ENCODE measurements around the gene DDR2. TPM values are rescaled to one million over a fixed set of nuclear protein-coding genes. Genes with fewer than 3 reads are reported as not detected.

DDR2 gene
- total and polyA plus RNA-seq, 2 of the 4 experiments (the other 2 are of a cell fraction), result 66.1 to 245 TPM

GRCh38 chr1:162688931-162689330 lies 56.7 kb downstream of the DDR2 start:
- WGBS, 2 experiments (ENCODE audit: extremely low coverage in 2 of 2, insufficient read length in 1 of 2), result 98% methylated on average over 4 of the region's 5 CpGs; no CpG with 5 or more reads in 1 of the 2 experiments
- Histone ChIP-seq H3K23ac (ENCODE audit: low read depth, low read length) (peak overlapping the region; percentile 60; the same call in 1 of the 2 replicates), H2AFZ (replicated peaks; ENCODE audit: low read length, poor library complexity) (no peak overlapping the region), H3K56ac (ENCODE audit: extremely low read depth, insufficient read depth, low read length) (no peak overlapping the region), H3K9ac (ENCODE audit: low read depth, low read length) (no peak overlapping the region), H3K9me1 (ENCODE audit: insufficient read depth, low read length) (peaks cover 35% of the 10 kb centered on the region), H2BK20ac (ENCODE audit: low read depth, low read length) (peak overlapping the region; percentile 37; the same call in 1 of the 2 replicates), H2AK9ac (replicated peaks; ENCODE audit: low read depth, low read length, poor library complexity) (no peak overlapping the region), H4K5ac (ENCODE audit: low read depth, low read length) (no peak overlapping the region), H3K18ac (ENCODE audit: low read depth, low read length) (no peak overlapping the region), H4K20me1 (ENCODE audit: insufficient read depth, low read length) (peaks cover 76% of the 10 kb centered on the region), H3K27me3 (ENCODE audit: control insufficient read depth, insufficient read depth, low read length) (no peaks in the 10 kb centered on the region), H3K4ac (ENCODE audit: low read depth, low read length) (peak overlapping the region; percentile 26; the same call in 1 of the 2 replicates), H3K27ac (ENCODE audit: insufficient read depth, low read length) (no peak overlapping the region), H2AK5ac (ENCODE audit: low read depth, low read length) (0 out of 2 replicates have a peak overlapping the region, but pooled peaks have one; percentile 41), H2BK15ac (ENCODE audit: low read depth, low read length) (peak overlapping the region; percentile 19; the same call in 1 of the 3 replicates), H2BK5ac (ENCODE audit: low read depth, low read length, poor library complexity, severe bottlenecking) (no peak overlapping the region), H4K91ac (ENCODE audit: insufficient read depth, low read depth, low read length) (no peak overlapping the region), H3K36me3 (ENCODE audit: control insufficient read depth, insufficient read depth, low read length) (peaks cover 6% of the 10 kb centered on the region), H3K9me3 (ENCODE audit: control insufficient read depth, insufficient read depth, low read length) (no peaks in the 10 kb centered on the region), H3K4me2 (ENCODE audit: low read depth, low read length) (no peak overlapping the region), H3K4me3 (ENCODE audit: insufficient read depth, low read depth, low read length) (no peak overlapping the region), H3K14ac (replicated peaks; ENCODE audit: low read depth, low read length) (peak overlapping the region; percentile 71), H4K8ac (ENCODE audit: low read depth in 2 of 2, low read length in 2 of 2) (no peak overlapping the region), H3K79me1 (ENCODE audit: low read depth in 1 of 2, low read length in 2 of 2) (peaks cover 47 to 86% of the 10 kb centered on the region in 2 experiments), H2BK120ac (ENCODE audit: low read depth, low read length) (no peak overlapping the region; the same call in 1 of the 2 replicates), H3K4me1 (ENCODE audit: control insufficient read depth, insufficient read depth, low read length) (peaks cover 26% of the 10 kb centered on the region)
- in situ Hi-C loops (cut with MboI; ENCODE audit: low sequenced_read_pairs), result no loop called here
- ChIA-PET CTCF (no interaction called here), POLR2A (ENCODE audit: unreplicated experiment) (no interaction called here)
- dilution Hi-C loops (cut with HindIII; ENCODE audit: low sequenced_read_pairs, unreplicated experiment), result no loop called here
- intact Hi-C loops (cut with micrococcal nuclease), result no loop called here
- no peak for ATAC-seq (ENCODE audit: low read depth)
- TF ChIP-seq MAFK (IDR thresholded peaks at IDR 0.05; ENCODE audit: low read depth, low read length) (no peak), MXI1 (IDR thresholded peaks at IDR 0.05; ENCODE audit: borderline replicate concordance, low read depth, low read length) (no peak), USF2 (IDR thresholded peaks at IDR 0.05; ENCODE audit: low read depth, low read length) (no peak)
- DNase-seq, result no peak
- BruUV-seq (replicated peaks), result no TSS peak

All from IMR-90 (cell line).